NCI-H1417 treated with DMSO at 0.1 percent for 48 hours (cell line): ENCODE results near the gene CHPF.

Experiments used
- DNase-seq: peaks from one replicate; lab custom pipeline; 2025; lab: John Stamatoyannopoulos, UW

CHPF gene

DNA sequence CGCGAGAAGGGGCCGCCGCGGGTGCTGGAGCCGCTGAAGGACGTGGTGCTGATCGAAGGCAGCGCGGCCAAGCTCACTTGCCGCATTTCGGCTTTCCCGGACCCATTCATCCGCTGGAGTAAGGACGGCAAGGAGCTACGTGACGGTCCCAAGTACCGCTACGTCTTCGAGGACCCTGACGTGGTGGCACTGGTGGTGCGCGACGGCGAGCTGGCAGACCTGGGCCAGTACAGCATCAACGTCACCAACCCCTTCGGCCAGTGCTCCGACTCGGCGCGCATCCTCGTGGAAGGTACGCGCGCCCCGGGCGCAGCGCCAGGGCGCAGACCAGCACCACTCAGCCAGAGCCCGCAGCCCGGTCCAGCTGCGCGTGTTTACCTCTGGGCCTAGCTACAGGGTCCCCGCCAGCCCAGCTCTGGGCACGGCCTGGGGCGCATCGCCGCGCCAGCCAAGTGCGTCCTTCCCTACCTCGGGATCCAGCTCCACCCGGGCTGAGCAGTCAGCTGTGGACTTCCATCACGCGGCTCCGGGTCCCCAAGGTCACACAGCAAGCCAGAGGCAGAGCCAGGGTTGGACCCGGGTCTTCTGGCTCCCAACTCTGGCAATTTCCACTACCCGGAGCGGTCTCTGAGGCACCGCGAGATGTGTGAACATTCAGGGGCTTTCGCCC is 46.6 kb downstream of the CHPF start:
- DNase-seq, result no peak

DNA sequence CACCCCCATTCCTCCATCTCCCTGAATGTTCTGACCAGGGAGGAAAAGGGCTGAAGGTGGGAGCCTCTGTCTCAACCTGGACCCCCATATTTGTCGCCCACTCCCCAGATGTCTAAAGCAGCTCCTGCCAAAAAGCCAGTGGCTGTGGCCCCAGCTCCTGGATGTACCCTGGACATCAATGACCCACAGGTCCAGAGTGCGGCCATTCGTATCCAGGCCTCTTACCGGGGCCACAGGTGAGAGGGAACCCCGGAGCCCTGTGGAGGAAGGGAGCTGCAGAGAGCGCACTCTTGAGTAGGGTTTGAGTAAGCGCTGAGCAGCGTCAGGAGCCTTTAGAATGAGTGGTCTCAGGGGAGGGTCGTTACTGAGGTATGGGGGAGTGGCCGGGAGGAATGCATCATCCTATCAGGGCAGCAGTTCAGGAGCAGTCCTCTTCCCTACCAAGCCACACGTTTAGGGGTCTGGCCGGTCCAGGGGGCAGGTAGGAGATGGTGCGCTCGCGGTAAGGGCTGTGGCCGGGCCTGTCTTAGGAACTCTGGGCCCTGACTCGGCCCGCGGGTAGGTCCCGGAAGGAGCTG is 47.3 kb downstream of the CHPF start:
- no peak for DNase-seq

DNA sequence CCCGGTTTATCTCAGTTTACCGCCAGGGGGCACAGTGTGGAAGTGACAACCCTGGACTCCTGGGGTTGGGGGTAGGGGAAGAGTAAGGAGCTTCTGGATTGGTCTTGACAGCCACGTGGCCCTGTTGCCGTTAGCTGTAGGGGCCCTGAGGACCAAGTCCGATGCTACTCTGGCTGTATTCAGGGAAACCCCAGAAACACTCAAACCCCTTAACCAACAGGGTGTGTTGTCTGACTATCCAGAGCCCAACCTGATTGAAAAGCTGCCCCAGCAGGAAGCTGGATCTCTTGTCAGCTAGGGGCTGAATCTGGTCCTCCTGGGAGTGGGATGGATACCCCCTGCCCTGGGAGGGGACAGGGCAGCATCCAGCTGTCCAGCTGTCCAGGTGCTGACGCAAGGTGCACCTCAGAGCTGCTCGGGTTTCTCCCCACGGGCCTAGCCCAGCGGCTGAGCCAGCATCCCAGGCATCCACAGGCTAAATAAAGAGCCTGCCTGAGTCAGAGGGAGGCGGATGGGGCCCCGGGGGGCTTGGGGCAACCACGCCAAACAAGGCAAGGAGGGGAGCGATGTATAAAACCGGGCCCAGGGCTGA is 48.0 kb downstream of the CHPF start:
- no peak for DNase-seq

DNA sequence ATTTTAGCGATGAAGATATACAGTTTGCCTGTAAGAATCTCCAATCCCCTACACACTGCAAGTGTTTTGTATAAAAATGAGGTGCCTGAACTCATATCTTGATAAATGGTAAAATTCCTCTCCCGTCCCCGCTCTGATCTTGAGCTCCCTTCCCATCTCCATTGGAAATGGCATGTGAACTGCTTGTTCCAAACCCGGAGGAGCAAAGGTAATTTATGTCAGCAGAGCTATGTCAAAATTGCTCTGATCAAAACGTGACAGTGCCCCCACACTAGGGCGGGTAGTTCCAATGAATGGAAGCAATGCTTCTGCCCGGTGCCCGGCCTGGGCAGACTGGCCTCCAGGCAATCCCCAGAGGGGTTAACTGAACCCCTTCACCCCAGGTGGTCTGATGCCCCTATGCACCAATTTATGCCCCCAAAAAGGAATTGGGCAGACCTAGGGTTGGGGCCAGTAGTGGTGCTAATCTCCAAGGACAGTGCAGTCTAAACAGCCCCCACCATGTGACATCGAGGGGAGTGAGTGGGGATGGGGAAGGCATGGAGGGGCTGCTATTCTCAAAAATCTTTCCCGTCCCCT is 48.6 kb downstream of the CHPF start:
- DNase-seq, result no peak

DNA sequence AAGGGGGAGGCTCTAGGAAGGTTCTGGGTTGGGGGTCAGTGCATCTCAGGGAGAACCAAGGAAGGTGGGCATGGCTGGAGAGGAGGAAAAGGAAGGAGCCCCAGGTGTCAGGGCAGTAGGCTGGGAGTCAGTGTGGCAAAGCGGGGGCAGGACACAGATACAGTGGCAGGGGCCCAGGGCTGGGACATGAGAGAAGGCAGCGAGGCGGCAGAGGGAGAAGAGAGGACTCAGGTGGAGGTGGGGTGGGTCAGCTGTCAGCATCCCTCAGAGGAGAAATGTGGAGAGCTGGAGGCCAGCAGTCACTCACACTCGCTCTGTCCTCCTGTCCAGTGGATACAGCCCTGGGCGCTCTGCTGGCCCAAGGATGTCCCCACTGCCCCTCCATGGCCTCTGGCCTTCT is 50.5 kb downstream of the CHPF start:
- DNase-seq, result no peak

DNA sequence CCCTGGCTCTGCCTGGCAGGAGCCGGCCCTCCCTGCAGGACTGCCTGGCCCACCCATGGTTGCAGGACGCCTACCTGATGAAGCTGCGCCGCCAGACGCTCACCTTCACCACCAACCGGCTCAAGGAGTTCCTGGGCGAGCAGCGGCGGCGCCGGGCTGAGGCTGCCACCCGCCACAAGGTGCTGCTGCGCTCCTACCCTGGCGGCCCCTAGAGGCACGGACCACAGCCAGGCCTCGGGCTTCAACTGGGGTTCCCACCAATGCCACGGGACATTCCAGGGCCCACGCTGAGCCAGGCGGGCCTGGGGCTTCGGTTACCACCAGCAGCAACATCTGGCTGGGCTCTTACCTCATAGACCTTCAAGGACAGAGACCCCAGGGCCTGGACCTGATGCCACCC is 51.0 kb downstream of the CHPF start:
- DNase-seq, result no peak

DNA sequence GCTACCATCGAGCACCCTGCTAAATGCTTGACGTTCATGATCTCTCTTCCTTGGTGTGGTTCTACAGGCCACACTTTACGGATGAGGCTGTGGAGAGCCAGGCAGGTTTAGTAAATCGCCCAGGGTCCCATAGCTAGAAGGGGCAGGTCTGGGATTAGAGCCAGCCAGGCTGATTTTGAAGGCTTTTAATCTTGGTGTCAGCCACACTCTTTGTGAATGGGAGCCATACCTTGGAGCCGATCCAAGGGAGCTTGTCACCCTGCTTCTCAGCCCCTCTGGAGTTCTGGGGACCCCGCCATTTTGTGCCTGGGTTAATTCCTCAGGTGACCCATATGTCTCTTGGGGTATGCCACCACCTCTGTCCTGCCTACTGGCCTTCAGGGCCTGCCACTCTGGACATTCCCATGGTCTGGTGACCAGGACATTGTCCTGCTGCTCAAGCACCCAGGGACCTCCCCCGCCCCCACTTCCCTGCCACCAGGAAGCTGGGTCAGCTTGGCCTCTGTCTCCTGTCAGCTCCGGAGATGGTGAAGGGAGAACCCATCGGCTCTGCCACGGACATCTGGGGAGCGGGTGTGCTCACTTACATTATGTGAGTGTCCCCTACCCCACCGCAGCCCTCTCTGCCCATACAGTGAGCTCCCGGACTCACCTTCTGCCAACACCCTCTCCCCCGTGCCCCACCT is 52.2 kb downstream of the CHPF start:
- no peak for DNase-seq

DNA sequence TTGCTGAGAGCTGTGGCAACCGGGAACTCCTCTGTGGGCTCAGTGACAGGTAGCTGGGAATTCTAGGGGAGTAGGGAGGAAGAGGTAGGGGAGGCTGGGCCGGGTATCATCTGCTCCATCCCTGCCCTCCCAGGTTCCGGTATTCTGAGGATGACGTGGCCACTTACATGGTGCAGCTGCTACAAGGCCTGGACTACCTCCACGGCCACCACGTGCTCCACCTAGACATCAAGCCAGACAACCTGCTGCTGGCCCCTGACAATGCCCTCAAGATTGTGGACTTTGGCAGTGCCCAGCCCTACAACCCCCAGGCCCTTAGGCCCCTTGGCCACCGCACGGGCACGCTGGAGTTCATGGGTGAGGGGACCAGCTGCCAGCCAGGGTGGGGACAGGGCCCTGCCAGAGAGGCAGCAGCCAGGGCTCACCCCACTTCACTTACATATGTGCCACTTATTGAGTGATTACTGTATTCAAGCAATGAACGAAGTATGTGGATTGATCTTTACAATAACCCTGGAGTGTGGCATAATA is 52.9 kb downstream of the CHPF start:
- no peak for DNase-seq

DNA sequence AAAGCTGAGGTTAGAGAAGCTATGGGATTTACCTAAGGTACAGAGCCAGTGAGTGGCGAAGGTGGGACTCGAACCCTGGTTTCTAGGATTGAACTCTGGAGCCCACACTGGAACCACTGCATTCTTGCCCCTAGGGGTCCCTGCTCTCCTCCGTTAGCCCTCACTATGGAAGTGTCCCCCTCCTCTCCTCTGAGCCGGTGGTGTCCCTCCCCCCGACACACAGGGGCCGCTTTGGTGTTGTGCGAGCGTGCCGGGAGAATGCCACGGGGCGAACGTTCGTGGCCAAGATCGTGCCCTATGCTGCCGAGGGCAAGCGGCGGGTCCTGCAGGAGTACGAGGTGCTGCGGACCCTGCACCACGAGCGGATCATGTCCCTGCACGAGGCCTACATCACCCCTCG is 53.4 kb downstream of the CHPF start:
- DNase-seq, result no peak

DNA sequence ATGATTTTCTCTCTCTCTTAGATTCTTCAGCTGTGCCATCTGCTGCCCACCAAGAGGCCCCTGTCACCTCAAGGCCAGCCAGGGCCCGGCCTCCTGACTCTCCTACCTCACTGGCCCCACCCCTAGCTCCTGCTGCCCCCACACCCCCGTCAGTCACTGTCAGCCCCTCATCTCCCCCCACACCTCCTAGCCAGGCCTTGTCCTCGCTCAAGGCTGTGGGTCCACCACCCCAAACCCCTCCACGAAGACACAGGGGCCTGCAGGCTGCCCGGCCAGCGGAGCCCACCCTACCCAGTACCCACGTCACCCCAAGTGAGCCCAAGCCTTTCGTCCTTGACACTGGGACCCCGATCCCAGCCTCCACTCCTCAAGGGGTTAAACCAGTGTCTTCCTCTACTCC is 54.3 kb downstream of the CHPF start:
- DNase-seq, result no peak
